ENCODE data around the gene SEPTIN8. TPM values are rescaled to one million over a fixed set of nuclear protein-coding genes. Genes with fewer than 3 reads are reported as not detected.

SEPTIN8 gene
- polyA plus RNA-seq, 2 of the 4 experiments (the other 2 are of a cell fraction), result 20.8 to 29.2 TPM

GRCh38 chr5:132785365-132785764 lies 8.3 kb upstream of the SEPTIN8 start:
- ChIA-PET POLR2A (no interaction called here), CTCF (interaction anchor here (0.9 to 1.5 kb wide), 4 partner anchors 18 to 399 kb away, joined by 3 to 5 read pairs (median 3); no protein-coding TSS in a partner anchor)
- no peak for FAIRE-seq
- 67% methylated on average over 5 of the region's 5 CpGs for WGBS (ENCODE audit: missing lambda C conversion rate)
- ATAC-seq, result no peak
- Histone ChIP-seq H3K9me3 (no peaks in the 10 kb centered on the region), H3K4me1 (no peaks in the 10 kb centered on the region), H3K4me2 (no peak overlapping the region), H3K4me3 (no peak overlapping the region), H3K27ac (no peak overlapping the region)
- TF ChIP-seq CHD4 (IDR thresholded peaks at IDR 0.05; ENCODE audit: borderline replicate concordance) (no peak), RFX5 (IDR thresholded peaks at IDR 0.05) (no peak), TP53 (CRISPR knock-in tag; IDR thresholded peaks at IDR 0.05) (no peak), NR3C1 (IDR thresholded peaks at IDR 0.05) (no peak), FOXS1 (CRISPR knock-in tag; IDR thresholded peaks at IDR 0.05) (no peak), HOXA7 (CRISPR knock-in tag; IDR thresholded peaks at IDR 0.05) (no peak), RNF2 (IDR thresholded peaks at IDR 0.05; ENCODE audit: borderline replicate concordance, low read depth) (no peak), HEYL (CRISPR knock-in tag; IDR thresholded peaks at IDR 0.05) (no peak), JUN (IDR thresholded peaks at IDR 0.05) (no peak), MAZ (IDR thresholded peaks at IDR 0.05; ENCODE audit: borderline replicate concordance, low read depth, low read length) (no peak), CHD2 (IDR thresholded peaks at IDR 0.05; ENCODE audit: low read length, partially characterized antibody) (no peak), CTCF (IDR thresholded peaks at IDR 0.05) (no peak), MAFK (IDR thresholded peaks at IDR 0.05; ENCODE audit: partially characterized antibody) (no peak), CBX8 (IDR thresholded peaks at IDR 0.05) (no peak), CBX2 (IDR thresholded peaks at IDR 0.05; ENCODE audit: borderline replicate concordance, low read depth) (no peak), MYC (IDR thresholded peaks at IDR 0.05; ENCODE audit: borderline replicate concordance, low read length) (no peak)
- DNase-seq (ENCODE audit: low read depth in 1 of 2, low spot score in 1 of 2), result no peak

GRCh38 chr5:132782101-132782500 lies 5.1 kb upstream of the SEPTIN8 start:
- Histone ChIP-seq H3K9me3 (no peaks in the 10 kb centered on the region), H3K27ac (no peak overlapping the region), H3K4me2 (no peak overlapping the region), H3K4me1 (no peaks in the 10 kb centered on the region), H3K4me3 (no peak overlapping the region)
- ATAC-seq (no peak), DNase-seq (ENCODE audit: low read depth in 1 of 2, low spot score in 1 of 2) (no peak), FAIRE-seq (no peak)
- WGBS (ENCODE audit: missing lambda C conversion rate), result 54% methylated on average over 4 of the region's 4 CpGs
- POLR2A ChIA-PET, result no interaction called here
- CTCF ChIA-PET, result interaction anchor here (0.9 to 1.3 kb wide), 2 partner anchors 33 to 35 kb away, joined by 3 to 5 read pairs; partner anchors contain the start of gene CCNI2
- TF ChIP-seq POLR2AphosphoS2 (conservative IDR thresholded peaks at IDR 0.05; ENCODE audit: low read length) (no peak), PHF8 (IDR thresholded peaks at IDR 0.05; ENCODE audit: borderline replicate concordance, low read depth) (no peak), JUNB (IDR thresholded peaks at IDR 0.05) (no peak), RAD21 (conservative IDR thresholded peaks at IDR 0.05 in 1 of 2, IDR thresholded peaks at IDR 0.05 in 1 of 2) (no peak), ELK1 (IDR thresholded peaks at IDR 0.05; ENCODE audit: low read depth, low read length) (no peak)

- Histone ChIP-seq H3K4me2 (no peak overlapping the region), H3K9me3 (no peaks in the 10 kb centered on the region), H3K4me1 (peaks cover 1% of the 10 kb centered on the region), H3K4me3 (no peak overlapping the region), H3K27ac (no peak overlapping the region)
- no peak for ATAC-seq
- DNase-seq (ENCODE audit: low read depth in 1 of 2, low spot score in 1 of 2), result no peak
- TF ChIP-seq E2F6 (IDR thresholded peaks at IDR 0.05; ENCODE audit: borderline replicate concordance, low read depth) (no peak), TP53 (CRISPR knock-in tag; IDR thresholded peaks at IDR 0.05) (no peak), PBX3 (IDR thresholded peaks at IDR 0.05) (no peak), HEYL (CRISPR knock-in tag; IDR thresholded peaks at IDR 0.05) (no peak), ESRRA (IDR thresholded peaks at IDR 0.05; ENCODE audit: borderline replicate concordance, low read length) (no peak), FOSB (CRISPR knock-in tag; IDR thresholded peaks at IDR 0.05) (no peak), ZSCAN20 (CRISPR knock-in tag; IDR thresholded peaks at IDR 0.05) (no peak), EP300 (IDR thresholded peaks at IDR 0.05) (no peak), KDM5A (IDR thresholded peaks at IDR 0.05) (no peak)
- ChIA-PET CTCF (interaction anchor here (0.8 to 1.0 kb wide), 2 partner anchors 9 to 49 kb away, joined by 3 read pairs; partner anchors contain the start of gene SHROOM1), POLR2A (no interaction called here)
- 72% methylated on average over 4 of the region's 4 CpGs for WGBS (ENCODE audit: missing lambda C conversion rate)
- no peak for FAIRE-seq
These were observed 4.0 kb upstream of the SEPTIN8 start for GRCh38 chr5:132781029-132781428.
